GM18499 (cell line): Measurements from ENCODE around the gene RGS3.

Experiments
- ATAC-seq: cut with Tn5 transposase; IDR thresholded peaks from one replicate; pipeline ENCODE4 v1.9.1; 2021; ENCODE audit warnings: moderate number of reproducible peaks; ENCODE audit not compliant: insufficient read depth, unreplicated experiment

Gene RGS3

DNA sequence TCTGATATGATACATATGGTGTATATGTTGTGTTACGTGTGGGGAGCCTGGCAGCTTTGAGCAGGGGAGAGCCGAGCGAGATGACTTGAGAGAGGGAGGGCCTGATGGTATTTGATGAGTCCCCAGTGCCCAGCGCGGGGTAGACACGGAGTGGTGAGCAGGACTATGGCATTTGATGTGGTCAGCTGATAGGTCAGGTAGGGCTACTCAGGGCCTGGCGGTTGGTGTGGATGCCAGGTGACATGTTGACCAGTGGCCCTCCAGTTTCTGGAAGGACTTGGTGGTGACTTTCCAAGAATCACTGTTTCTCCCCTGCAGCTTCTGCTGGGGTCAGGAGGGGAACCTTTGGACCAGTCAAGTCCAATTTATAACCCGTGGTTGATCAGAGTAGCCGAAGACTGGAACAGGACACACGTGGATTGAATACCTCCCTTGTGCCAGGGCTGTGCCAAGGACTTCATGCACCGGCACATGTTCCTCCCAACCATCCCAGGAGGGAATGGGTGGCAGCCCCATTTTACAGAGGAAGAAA is 148.8 kb downstream of the RGS3 start:
- ATAC-seq, result no peak

DNA sequence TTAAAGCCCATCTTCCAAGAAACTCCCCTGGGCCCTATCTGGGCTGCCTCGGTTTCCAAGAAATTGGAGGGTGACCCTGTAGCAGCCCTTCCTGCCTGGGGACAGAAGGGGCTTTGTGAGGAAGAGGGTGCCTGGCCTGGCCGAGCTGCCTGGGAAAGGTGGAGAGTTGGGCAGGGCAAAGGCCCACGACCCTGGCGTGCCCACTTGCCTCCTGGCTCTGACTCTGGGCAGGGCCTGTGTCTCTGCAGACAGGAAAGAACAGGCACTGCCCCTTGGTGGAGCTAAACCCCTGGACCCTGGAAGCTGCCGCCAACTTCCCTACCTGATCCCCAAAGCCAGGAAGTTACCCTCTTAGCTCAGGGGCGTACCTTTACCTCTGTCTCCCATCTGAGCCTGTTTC is 149.3 kb downstream of the RGS3 start:
- no peak for ATAC-seq

DNA sequence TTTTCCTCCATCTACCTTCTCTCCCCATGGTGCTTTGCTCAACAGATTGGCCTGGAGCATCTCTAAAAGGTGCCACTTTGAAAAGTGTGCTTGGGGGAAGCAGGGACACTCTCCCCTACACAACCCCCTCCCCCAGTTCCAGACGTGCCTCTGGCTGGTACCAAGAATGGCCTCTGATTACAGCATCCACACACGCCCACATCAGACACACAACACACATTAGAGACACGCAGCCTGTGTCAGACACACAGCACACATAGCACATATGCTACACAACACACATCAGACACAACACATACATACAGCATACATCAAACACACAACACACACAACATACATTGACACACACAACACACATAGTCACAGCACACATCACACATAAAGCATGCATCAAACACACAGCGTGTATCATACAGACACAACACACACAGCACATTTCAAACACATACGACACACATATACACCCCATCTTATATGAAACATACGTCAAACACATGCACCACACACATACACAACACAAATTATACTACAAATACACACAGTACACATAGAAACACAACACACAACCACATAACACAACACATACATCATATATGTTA is 150.4 kb downstream of the RGS3 start:
- no peak for ATAC-seq

DNA sequence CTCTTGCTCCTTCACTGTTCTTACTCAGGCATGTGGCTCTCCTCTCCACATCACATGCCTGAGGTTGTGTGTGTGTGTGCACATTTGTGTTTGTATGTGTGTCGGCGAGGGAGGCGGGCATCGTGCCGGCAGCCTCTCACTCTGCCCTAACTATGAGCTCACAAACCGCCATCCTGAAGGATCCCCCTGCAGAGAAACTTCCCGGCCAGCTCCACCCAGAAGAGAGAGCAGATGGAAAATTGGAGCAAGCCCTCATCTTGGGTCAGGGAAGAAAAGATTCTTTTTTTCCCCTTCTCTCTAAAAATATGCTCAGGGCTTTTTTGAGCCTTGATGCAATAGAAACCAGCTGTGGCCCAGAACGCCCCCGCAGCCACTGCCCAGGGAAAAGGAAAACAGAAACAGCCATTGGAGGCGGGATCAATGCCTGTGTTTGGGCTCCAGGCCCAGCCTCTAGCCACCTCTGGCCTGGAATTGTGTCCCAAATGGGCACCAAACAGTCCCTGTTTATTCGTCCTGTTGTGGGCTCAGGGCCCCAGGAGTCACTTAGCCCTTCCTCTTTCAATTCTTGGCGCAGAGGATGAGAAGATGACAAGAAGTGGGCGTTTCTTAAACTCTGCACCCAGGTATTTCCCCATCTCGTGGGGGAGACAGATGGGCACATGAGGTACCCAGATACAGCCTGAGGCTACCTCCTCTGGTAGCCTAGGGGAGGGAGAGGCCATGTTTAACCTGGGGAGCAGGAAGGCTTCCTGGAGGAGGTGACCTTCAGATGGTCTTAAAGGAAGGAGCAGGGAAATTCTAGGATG is 151.5 kb downstream of the RGS3 start:
- no peak for ATAC-seq

DNA sequence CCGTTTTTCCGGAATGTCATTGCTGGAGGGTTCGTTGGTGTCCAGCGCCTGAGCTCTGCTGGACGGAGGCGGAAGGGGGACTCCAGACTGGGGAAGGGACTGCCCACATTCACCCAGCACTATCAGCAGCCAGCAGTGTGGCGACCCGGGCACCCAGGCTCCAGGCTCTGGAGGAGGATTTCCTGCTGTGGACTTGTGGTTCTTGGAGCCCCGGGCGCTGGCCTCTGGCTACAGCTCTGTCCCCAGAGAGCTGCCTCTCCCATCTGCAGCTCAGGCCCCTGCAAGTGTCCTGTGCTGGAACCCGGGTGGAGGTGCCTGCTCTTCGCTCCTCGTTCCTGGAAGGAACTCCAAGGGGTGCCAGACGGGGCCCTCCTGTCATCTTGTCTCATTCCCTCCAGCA is 152.6 kb downstream of the RGS3 start:
- ATAC-seq, result no peak

DNA sequence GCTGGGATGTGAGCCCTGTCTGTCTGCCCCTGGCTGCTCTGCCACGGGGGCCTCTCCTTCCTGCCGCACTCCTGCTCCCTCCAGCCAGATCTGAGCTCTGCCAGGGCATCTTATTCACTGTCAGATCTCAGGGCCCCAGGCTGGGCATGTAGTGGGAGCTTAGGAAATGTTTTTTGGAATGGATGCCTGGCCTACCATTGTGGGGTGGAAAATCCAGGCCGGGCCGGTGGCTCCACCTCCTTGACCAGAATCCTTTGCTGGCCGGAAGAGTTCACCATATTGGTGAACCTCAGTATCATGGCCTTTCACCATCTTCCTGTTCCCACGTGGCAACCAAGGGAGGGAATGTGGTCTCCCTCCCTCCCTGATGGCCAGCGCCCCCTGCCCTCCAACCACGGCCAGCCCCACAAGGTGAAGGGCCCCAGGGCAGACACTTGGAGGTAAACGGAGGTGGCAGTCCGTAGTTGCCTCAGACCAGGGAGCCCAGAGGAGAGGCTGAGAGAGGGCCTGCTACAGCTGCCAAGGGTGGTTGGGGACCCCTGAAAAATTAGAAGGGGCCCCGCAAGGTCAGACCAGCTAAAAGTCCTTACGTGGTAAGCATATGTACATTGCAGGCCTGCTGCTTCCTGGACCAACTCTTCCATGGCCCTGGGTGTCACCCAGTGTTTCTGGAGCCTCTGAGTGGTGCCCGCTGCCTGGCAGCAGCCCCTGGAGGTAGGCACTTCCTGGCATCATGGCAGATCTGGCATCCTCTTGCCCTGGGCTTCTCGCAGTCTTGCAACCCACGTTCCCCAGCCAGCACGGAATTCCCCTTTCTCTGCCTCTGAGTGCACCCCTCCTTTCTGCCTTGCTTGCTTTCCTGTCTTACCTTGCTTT is 153.3 kb downstream of the RGS3 start:
- no peak for ATAC-seq

GRCh38 chr9:113617550-113617949 is 154.0 kb downstream of the RGS3 start:
- no peak for ATAC-seq

GRCh38 chr9:113618836-113619490 is 155.4 kb downstream of the RGS3 start:
- no peak for ATAC-seq

- ATAC-seq, result no peak
These were observed 156.2 kb downstream of the RGS3 start for GRCh38 chr9:113619491-113620376.

- no peak for ATAC-seq
These were observed 157.0 kb downstream of the RGS3 start for GRCh38 chr9:113620377-113621161.

GRCh38 chr9:113621309-113621791 is 157.8 kb downstream of the RGS3 start:
- ATAC-seq, result no peak

GRCh38 chr9:113621980-113622379 is 158.5 kb downstream of the RGS3 start:
- ATAC-seq, result no peak

DNA sequence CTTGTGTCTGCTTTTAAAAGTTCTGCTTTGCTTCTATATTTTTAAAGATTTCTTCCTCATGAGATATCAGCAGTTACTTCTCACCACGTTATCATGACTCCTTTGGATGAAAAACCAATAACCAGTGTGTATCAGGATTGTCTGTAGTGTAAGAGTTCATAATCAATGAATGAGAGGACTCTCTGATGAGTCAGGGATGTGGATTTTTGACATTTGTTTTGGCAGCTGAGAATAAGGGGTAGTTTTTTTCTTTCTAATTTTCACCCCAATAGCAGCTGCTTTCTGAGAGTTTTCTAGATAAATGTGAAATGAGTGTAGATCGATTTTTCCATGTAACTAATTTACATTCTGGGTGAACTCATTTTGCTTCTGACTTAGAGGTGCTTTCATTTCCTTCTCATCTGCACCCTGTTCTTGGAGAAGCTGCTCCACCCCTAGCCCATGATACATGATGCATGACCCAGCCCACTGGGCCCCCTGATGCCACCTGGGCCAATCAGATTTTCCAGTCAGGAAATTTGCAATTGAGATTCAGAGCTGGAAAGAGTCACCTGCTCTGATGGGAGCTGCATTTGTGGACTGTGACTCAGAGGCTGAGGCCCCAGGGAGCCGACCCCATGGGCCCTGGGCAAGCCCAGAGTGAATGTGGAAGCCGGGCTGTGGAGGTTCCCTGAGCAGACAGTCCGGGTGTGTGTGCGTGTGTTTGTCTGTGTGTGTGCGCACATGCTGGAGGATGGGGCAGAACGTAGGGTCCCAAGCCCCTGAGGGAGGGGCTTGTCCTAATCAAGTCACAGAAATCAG is 159.3 kb downstream of the RGS3 start:
- peak; percentile 60 for ATAC-seq

GRCh38 chr9:113623851-113624485 is 160.4 kb downstream of the RGS3 start:
- ATAC-seq, result no peak

- ATAC-seq, result no peak
These were observed 161.2 kb downstream of the RGS3 start for GRCh38 chr9:113624721-113625120.

GRCh38 chr9:113625486-113625885 is 162.0 kb downstream of the RGS3 start:
- no peak for ATAC-seq
